Measurements from ENCODE around the gene PHACTR3.

DNA sequence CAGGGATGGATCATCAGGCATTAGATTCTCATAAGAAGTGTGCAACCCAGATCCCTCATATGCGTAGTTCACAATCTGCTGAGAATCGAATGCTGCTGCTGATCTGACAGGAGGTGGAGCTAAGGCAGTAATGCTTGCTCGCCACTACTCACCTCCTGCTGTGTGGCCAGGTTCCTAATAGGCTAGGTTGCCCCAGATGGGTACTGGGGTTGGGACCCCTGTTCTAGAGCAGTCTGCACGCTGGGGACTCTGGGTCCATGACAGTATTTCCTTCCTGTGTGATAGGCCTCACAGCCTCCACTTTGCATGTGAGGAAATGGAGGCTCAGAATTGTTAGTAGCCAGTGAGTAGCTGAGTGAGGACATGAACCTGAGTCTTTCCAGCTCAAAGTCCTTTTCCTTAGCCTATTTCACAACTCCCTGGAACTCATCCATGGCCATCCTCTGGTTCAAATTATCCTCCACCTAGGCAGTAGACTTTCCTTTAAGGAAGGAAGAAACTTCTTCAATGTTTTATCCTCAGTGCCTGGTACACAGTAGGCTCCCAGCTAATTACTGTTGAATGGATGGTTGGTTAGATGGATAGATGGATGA lies 211.9 kb downstream of the PHACTR3 start:
- TF ChIP-seq POLR2AphosphoS5 (IDR thresholded peaks at IDR 0.05) (no peak), POLR2A (IDR thresholded peaks at IDR 0.05) (no peak), EP300 (IDR thresholded peaks at IDR 0.05) (no peak)
- TF ChIP-seq, protein P1, sequence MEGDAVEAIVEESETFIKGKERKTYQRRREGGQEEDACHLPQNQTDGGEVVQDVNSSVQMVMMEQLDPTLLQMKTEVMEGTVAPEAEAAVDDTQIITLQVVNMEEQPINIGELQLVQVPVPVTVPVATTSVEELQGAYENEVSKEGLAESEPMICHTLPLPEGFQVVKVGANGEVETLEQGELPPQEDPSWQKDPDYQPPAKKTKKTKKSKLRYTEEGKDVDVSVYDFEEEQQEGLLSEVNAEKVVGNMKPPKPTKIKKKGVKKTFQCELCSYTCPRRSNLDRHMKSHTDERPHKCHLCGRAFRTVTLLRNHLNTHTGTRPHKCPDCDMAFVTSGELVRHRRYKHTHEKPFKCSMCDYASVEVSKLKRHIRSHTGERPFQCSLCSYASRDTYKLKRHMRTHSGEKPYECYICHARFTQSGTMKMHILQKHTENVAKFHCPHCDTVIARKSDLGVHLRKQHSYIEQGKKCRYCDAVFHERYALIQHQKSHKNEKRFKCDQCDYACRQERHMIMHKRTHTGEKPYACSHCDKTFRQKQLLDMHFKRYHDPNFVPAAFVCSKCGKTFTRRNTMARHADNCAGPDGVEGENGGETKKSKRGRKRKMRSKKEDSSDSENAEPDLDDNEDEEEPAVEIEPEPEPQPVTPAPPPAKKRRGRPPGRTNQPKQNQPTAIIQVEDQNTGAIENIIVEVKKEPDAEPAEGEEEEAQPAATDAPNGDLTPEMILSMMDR (IDR thresholded peaks at IDR 0.05) = no peak

All from gastroesophageal sphincter (tissue), 3 donors.